Activated T-cell treated with anti-CD3 and anti-CD28 coated beads for 48 hours (primary cell): ENCODE data around the gene MCM7.

Experiments
- DNase-seq: peaks from one replicate; pipeline ENCODE4 v3.0.0-alpha.2; 2020; ENCODE audit warnings: low read depth

Gene MCM7

DNA sequence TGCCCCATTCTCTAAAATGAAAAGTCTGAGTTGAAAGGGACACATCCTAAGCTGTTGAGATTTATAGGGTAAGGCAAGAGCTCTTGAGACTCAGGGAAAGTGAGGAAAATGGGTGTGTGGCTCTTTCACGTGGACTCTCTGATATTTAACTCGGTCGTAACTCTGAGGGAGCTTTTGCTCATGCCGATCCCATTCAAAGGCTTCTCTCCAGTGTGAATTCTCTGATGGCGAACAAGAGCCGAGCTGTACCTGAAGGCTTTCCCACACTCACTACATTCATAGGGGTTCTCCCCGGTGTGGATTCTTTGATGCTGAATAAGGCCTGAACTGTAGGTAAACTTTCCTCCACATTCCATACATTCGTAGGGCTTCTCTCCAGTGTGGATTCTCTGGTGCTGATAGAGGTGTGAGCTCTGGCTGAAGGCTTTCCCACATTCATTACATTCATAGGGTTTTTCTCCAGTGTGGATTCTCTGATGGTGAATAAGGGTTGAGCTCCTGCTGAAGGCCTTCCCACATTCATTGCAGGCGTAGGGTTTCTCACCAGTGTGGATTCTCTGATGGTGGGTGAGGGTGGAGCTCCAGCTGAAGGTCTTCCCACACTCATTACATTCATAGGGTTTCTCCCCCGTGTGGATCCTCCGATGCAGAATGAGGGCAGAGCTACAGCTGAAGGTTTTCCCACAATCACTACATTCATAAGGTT is 30.0 kb downstream of the MCM7 start:
- no peak for DNase-seq

DNA sequence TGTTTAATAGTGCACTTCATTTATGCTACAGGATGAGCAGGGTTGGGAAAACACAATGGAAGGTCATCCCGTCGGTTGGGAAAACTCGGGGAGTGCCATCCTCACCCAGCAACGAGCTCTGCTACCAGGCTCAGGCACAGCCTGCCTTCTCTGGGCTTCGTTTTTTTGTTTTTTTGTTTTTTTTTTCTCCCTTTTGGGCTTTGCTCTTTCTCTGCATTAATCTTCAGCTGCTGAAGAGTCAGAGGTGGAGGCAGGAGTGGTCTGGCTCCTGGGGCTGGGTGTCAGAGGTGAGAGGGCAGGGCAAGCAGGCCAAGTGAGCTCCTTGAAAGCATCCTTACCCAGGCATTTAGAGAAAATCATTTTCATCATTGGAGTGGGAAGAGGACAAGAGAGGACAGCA is 31.2 kb downstream of the MCM7 start:
- DNase-seq = no peak

DNA sequence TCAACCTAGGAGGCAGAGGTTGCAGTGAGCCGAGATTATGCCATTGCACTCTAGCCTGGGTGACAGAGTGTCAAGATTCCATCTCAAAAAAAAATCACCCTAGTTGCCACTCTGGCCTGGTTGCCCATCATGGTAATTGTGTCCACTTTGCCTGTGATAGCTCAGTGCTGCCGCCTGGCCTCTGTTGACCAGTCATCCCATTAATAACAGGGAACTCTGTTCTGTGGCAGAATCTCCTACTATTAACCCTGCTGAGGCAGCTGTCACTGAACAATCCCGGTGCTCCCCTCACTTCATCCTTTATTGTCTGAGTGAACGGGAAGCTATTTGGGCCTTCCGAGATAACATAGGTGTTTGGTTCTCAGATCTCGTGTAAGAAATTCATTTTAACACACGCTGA is 34.2 kb downstream of the MCM7 start:
- DNase-seq = no peak

DNA sequence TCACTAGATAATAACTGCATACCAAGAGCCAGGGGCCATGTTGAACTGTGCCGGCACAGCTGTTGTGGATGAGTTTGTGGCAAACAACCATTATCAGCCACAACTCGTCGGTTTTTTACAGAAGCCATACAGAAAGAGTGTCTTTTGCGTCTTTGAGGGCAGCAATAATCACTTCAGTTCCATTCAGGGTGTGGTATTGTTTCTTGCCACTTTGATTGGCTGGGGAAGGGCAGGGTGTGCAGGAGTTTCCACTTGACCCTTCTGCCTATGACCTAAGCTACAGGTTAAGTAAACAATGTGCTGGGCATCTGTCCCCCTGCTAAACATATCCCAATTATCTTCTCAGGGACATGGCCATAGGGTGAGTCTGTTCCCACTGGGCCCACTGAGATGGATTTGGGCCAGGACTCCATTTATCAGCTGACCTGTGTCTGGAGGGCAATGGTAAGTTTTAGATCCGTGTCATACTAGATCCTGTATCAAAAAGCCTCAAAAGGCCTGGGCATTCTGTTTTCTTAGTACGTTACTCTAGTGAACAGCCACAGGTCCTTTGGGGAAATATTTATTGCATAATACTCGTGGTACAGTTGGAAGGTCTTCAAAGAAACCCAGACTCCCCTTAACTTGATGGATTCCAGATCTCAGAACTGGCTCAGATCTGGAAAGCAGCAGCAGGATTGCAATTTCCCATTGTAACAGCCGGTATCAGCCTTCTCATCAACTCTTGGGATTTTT is 35.6 kb downstream of the MCM7 start:
- no peak for DNase-seq

DNA sequence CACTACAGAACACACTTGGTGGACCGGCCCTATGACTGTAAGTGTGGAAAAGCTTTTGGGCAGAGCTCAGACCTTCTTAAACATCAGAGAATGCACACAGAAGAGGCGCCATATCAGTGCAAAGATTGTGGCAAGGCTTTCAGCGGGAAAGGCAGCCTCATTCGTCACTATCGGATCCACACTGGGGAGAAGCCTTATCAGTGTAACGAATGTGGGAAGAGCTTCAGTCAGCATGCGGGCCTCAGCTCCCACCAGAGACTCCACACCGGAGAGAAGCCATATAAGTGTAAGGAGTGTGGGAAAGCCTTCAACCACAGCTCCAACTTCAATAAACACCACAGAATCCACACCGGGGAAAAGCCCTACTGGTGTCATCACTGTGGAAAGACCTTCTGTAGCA is 37.0 kb downstream of the MCM7 start:
- DNase-seq = no peak

DNA sequence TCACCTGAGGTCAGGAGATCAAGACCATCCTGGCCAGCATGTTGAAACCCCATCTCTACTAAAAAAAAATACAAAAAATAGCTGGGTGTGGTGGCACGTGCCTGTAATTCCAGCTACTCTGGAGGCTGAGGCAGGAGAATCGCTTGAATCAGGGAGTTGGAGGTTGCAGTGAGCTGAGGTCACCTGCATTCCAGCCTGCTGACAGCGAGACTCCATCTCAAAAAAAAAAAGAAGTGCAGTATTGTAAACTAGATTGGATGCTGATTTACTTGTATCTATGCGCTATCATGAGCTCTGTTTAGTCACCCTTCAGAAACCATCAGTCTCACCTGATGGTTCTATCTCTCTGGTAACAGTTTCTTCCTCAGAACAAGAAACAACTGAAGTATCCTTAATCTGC is 37.8 kb downstream of the MCM7 start:
- DNase-seq = no peak

DNA sequence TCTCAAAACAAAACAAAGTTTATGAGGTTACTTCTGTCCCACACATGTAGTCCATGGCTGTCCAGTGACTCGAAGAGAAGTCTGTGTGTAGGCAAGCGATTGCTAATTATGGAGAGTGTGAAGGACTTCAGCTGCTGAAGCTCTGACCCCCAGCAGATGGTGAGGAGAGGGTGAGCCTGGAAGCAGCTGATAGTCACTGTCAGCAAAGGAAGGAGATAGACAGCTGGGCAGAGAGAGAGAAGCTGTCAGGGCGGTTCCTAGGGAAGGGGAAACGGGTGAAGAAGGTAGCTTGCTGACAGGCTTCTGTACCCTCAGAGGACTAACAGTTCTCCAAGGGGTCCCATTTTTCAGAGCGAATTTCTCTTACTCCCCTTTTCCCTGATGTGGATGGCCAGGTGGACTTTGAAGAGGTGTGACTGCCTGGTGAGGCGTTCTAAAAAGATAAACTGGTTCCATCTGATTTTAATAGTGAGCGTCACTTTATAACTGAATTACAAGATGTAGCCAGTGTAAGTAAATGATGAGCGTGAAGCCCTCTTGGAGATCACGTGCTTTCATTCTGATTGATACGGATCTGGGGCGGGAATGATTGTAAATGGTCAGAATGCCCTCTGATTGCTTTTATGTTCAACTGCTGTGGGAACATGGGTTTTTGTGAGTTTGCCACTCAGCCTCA is 39.5 kb downstream of the MCM7 start:
- no peak for DNase-seq

DNA sequence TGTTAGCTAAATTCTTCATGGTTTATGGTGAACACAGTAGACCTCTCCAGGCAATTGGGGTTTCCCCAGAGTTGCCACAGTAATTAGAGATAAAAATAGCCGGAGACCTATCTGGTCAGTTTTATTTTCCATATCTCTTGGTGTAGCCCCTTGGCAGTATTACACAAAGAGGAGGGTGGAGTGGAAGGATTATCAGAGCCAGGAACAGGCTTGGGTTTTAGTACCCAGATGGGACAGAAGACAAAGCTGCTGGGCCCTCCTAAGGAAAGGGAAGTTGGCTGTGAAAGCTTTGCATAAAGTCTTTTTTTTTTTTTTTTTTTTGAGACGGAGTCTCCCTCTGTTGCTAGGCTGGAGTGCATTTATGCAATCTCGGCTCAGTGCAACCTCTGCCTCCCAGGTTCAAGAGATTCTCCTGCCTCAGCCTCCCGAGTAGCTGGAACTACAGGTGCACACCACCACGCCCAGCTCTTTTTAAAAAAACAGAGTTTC is 41.9 kb downstream of the MCM7 start:
- no peak for DNase-seq

DNA sequence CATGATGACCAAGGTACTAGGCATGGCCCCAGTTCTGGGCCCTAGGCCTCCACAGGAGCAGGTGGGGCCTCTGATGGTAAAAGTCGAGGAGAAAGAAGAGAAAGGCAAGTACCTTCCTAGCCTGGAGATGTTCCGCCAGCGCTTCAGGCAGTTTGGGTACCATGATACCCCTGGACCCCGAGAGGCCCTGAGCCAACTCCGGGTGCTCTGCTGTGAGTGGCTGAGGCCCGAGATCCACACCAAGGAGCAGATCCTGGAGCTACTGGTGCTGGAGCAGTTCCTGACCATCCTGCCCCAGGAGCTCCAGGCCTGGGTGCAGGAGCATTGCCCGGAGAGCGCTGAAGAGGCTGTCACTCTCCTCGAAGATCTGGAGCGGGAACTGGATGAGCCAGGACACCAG is 44.2 kb downstream of the MCM7 start:
- DNase-seq = no peak

DNA sequence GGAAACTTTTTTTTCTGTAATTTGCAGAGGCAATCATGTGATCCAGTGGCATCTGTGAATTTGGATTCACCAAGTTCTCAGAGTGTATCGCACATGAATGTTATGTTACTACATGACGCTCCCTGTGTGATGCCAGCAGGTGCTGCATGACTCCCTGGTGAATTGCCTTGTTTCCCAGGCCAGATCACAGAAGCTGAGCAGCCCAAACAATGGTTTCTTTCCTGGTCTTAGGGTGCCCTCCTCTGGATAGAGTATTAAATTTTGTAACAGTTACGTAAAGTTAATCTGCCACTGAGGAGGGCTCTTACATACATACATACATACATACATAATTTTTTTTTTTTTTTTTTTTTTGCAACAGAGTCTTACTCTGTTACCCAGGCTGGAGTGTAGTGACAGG is 48.0 kb downstream of the MCM7 start:
- no peak for DNase-seq

DNA sequence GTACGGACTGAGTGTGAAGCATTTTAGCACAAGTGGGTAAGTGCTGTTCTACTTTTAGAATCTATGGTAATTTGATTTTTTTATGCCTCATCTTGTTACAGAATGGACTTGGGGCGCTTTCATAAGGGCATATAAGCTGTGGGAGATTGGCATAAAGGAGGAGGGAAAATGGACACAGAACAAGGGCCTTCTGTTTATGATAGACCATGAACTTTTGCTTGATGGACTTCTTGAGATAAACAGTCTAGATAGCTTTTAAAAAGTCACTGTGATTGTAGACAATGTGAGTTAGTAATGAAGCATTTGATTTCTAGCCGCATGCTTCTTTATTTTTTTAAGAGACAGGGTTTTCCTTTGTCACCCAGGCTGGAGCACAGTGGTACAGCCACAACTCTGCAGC is 49.6 kb downstream of the MCM7 start:
- no peak for DNase-seq

DNA sequence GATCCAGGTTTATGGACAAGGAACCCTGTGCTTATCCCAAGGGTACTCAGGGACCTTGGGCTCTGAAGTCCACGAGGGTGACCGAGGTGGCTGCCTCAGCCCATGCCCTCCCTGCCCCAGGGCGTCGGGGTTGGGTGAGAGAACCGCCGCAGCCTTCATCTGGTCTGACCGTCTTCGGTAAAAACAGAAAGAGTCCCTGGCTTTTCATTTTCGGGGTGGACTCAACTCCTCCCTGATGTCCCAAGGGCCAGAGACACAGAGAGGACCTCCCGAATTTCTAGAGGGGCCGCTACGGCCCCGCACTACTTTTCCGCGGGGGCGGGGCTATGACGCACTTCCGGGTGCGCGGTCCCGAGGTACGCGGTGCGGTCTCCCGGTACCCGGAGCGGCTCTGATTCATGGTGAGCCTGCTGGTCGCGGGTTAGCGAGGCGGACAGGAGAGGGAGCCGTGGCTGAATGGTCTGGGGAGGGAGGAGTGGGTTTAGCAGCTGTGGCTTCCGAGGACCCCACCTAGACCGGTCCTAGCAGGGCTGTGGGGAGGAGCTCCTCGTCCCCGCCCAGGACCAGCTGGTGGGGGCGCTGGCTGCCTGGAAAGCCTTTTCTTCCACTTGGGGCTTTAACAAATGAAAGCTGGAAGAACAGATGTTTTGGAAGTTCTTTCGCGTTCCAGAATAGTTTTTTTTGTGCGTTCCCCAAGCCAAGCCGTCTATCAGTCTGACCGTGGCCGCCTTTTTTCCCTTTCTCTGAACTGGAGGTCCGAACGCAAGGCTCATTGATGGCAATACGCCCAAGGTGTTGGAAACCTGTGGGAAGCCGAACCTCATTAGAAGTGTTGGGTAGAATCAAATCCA is 51.5 kb downstream of the MCM7 start, which contains the start of gene ZSCAN21:
Gene ZSCAN21, plus strand, starts transcription at position 334 of the 851 bp plus-strand sequence. CDS start 7,233 bp downstream, outside the sequence.
- peak; percentile 80 for DNase-seq

DNA sequence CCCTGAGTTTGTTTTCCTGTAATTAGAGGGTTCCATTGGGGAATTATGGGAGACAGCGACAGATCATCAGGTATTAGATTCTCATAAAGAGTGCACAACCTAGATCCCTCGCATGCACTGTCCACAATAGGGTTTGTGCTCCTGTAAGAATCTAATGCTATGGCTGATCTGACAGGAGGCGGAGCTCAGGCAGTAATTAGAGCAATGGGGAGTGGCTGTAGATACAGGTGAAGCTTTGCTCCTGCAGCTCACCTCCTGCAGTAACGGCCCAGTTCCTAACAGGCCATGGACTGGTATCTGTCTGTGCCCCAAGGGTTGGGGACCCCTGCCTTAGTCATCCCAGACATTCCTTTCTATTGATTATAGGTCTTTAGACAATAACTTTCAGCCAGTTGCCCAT is 52.5 kb downstream of the MCM7 start:
- no peak for DNase-seq

DNA sequence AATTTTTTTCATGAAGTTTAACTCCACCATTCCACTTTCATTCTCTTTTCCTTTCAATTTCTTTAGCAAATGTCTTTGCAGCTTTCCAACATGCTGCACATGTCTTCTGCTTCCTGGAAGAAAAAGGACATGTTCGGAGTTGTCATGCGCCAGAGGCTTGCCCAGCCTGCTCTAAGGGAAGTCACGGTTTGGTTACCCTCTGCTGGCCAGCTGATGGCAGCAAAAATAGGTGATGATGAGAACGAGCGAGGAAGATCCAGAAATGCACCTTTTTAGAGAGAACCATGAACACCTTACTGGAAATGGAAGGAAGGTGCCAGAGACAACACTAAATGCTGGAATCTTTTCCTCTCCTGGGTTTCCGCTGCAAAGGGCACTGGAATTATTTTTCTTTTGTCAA is 56.5 kb downstream of the MCM7 start:
- DNase-seq = no peak
